Heart left ventricle (tissue), 16 donors: Measurements from ENCODE around the gene PPP2R3A. TPM values are rescaled to one million over a fixed set of nuclear protein-coding genes. Genes with fewer than 3 reads are reported as not detected.
"Not testable (repeated sequence)": the region's sequence is repeated elsewhere in the genome, so short reads cannot be mapped to it uniquely, and the experiment has no call there.

Source experiments
- ATAC-seq, 4 donors: fragments of 200-7000 bp; cut with Tn5 transposase; one replicate each; pipeline ENCODE4 v1.9.1; 2020 to 2022; ENCODE audit warnings: moderate library complexity in 4 of 4, mild to moderate bottlenecking in 3 of 4, moderate number of reproducible peaks in 1 of 4
- DNase-seq, 5 donors: peaks; one replicate each; pipeline ENCODE4 v3.0.0-alpha.2; 2020
- H3K27ac ChIP-seq, 12 donors: fragments of 200-600 bp; sonication (generic) in 4 of 12; one replicate each; pipeline versions ENCODE4 v1.5.0 to v1.8.0; 2016 to 2022; ENCODE audit warnings: mild to moderate bottlenecking in 2 of 12
- H3K27me3 ChIP-seq, 9 donors: fragments of 200-600 bp; sonication (generic) in 2 of 9; one replicate each; pipeline versions ENCODE4 v1.5.1 to v1.8.0; 2016 to 2022; ENCODE audit warnings: mild to moderate bottlenecking in 3 of 9
- H3K36me3 ChIP-seq, 9 donors: fragments of 200-600 bp; sonication (generic) in 2 of 9; one replicate each; pipeline versions ENCODE4 v1.5.0 to v1.8.0; 2018 to 2022; ENCODE audit warnings: mild to moderate bottlenecking in 2 of 9
- H3K4me1 ChIP-seq, 12 donors: fragments of 200-600 bp; sonication (generic) in 4 of 12; one replicate each; pipeline versions ENCODE4 v1.5.0 to v1.8.0; 2016 to 2022; ENCODE audit warnings: mild to moderate bottlenecking in 3 of 12
- H3K4me3 ChIP-seq, 12 donors: fragments of 200-600 bp; sonication (generic) in 4 of 12; one replicate each; pipeline versions ENCODE4 v1.5.0 to v1.8.0; 2017 to 2022; ENCODE audit warnings: mild to moderate bottlenecking in 9 of 12, moderate library complexity in 4 of 12
- H3K9me3 ChIP-seq, 12 donors: fragments of 200-600 bp; sonication (generic) in 4 of 12; one replicate each; pipeline versions ENCODE4 v1.5.0 to v1.8.0; 2016 to 2022; ENCODE audit warnings: mild to moderate bottlenecking in 1 of 12
- CTCF ChIP-seq, 12 donors: fragments of 200-600 bp; sonication (generic) in 4 of 12; IDR thresholded peaks; one replicate each; pipeline versions ENCODE4 v1.5.0 to v1.8.0; 2018 to 2022; ENCODE audit warnings: antibody characterized with exemption in 12 of 12, mild to moderate bottlenecking in 5 of 12
- POLR2A ChIP-seq, 2 donors: fragments of 450-650 bp; IDR thresholded peaks; one replicate each; pipeline ENCODE4 v1.6.1; 2017; ENCODE audit warnings: antibody characterized with exemption in 2 of 2, mild to moderate bottlenecking in 2 of 2, moderate library complexity in 2 of 2
- WGBS, 4 donors: extraction: QIAGEN DNeasy Blood & Tissue Kit in 2 of 4; methylation state at CpG; one replicate each; pipeline versions ENCODE4 v1.1.5 to v1.1.7; 2013 to 2018; 5-methylcytosine and 5-hydroxymethylcytosine counted together
- intact Hi-C, 10 donors: fragments of 100-400 bp; cut with DNase I; formaldehyde crosslinking; loops; one replicate each; pipeline versions ENCODE4 v1.11.1 to v1.14.2; 2022
- polyA plus RNA-seq, 2 donors: library from polyadenylated mRNA; stranded (reverse); fragments of 200-250 nt; gene quantifications; one replicate each; pipeline ENCODE4 v1.2.3, GENCODE V29; 2013
- total RNA-seq, 9 donors: library from RNA; depleted of rRNA in 2 of 9; stranded (reverse); fragments of >200 nt in 2 of 9; fragmentation: NEBNext Ultra II Directional in 3 of 9; extraction: Animal tissue kit (Norgen Biotek cat#: 25700) in 3 of 9; gene quantifications; one replicate each; pipeline versions ENCODE4 v1.1.0 to v1.2.4, GENCODE V29; 2016 to 2023
- donor health status: ischemic (EF 13 %, LVEDD 7.1; RV severe dilation, severe dysfunction).
- donor health status: healthy with polysubstance abuse.
- donor health status: DM: no; HTN: yes; CAD: no.
- donor health status: DM: no; HTN: no; CAD: no.
- donor health status: ischemic (EF 25% LVEDD 6.9; RV normal size, moderate dysfunction).
- donor health status: ischemic (EF 25% LVEDD 5.7; RV mildly dilated, moderate dysfunction).
- donor health status: healthy.
- donor health status: DM: yes; HTN: yes; CAD: no.
- donor health status: ischemic (EF 35%, LVEDD 5.7; RV mildly dilated, moderate dysfunction).
- donor health status: nonischemic (EF 11% LVEDD 7.7; RV severe dilation, severe dysfunction).
- donor health status: DM: yes; HTN: yes; CAD: no.
- donor health status: PGD.
- donor health status: ischemic (EF 29% LVEDD 5.4; RV normal size, mild dysfunction).
- donor health status: nonischemic (EF 23%, LVEDD 6.1; RV moderate dilation, normal function).

The PPP2R3A gene
- total and polyA plus RNA-seq, 11 donors, result 10.4 to 136 (median 92.4) TPM

GRCh38 chr3:135930255-135930654, 35.3 kb upstream of the PPP2R3A start:
- WGBS, 4 donors, result 22 to 45% (median 32%) methylated on average over 1 of the region's 1 CpG
- DNase-seq (no peak), ATAC-seq (peak in 2 of 4 donors; percentile 12 to 15)
- no peak overlapping the region for H3K4me3 ChIP-seq
- intact Hi-C loops, result no loop called here
- TF ChIP-seq CTCF (IDR thresholded peaks at IDR 0.05) (no peak), POLR2A (IDR thresholded peaks at IDR 0.05) (no peak)
- H3K27ac ChIP-seq, result peak overlapping the region in 2 of 12 donors; percentile 19 to 29
- H3K36me3 ChIP-seq, result no peaks in the 10 kb centered on the region
- H3K9me3 ChIP-seq, result no peaks in the 10 kb centered on the region
- H3K4me1 ChIP-seq, result peaks cover 0 to 17% (median 7%) of the 10 kb centered on the region in 12 donors
- no peaks in the 10 kb centered on the region for H3K27me3 ChIP-seq

- 81 to 89% (median 87%) methylated on average over 5 of the region's 5 CpGs for WGBS, 4 donors
- H3K4me1 ChIP-seq, ATAC-seq, H3K4me3 ChIP-seq, H3K36me3 ChIP-seq, H3K27me3 ChIP-seq, H3K27ac ChIP-seq, intact Hi-C loops, DNase-seq, H3K9me3 ChIP-seq: not testable (repeated sequence)
Observed at GRCh38 chr3:135935171-135935570, 30.4 kb upstream of the PPP2R3A start.

- DNase-seq, H3K27me3 ChIP-seq, ATAC-seq, H3K27ac ChIP-seq, H3K36me3 ChIP-seq, intact Hi-C loops, H3K4me3 ChIP-seq, H3K4me1 ChIP-seq: not testable (repeated sequence)
- peaks cover 0 to 14% (median 0%) of the 10 kb centered on the region in 12 donors for H3K9me3 ChIP-seq
- 85 to 92% (median 88%) methylated on average over 1 of the region's 1 CpG for WGBS, 4 donors
Observed at GRCh38 chr3:135937766-135938165, 27.8 kb upstream of the PPP2R3A start.

GRCh38 chr3:135944831-135945230, 20.7 kb upstream of the PPP2R3A start:
- no peak overlapping the region for H3K4me3 ChIP-seq
- DNase-seq, result no peak

GRCh38 chr3:135950941-135951340, 14.6 kb upstream of the PPP2R3A start:
- Histone ChIP-seq H3K4me3 (no peak overlapping the region), H3K27ac (no peak overlapping the region), H3K4me1 (no peaks in the 10 kb centered on the region), H3K36me3 (no peaks in the 10 kb centered on the region), H3K9me3 (peaks cover 0 to 19% (median 7%) of the 10 kb centered on the region in 12 donors), H3K27me3 (no peaks in the 10 kb centered on the region)
- DNase-seq (no peak), ATAC-seq (no peak)
- no peak for TF ChIP-seq POLR2A (IDR thresholded peaks at IDR 0.05)
- intact Hi-C loops, result no loop called here
- WGBS, 4 donors, result 90 to 94% (median 91%) methylated on average over 2 of the region's 2 CpGs

More at GRCh38 chr3:135944831-135945230, 20.7 kb upstream of the PPP2R3A start:
- intact Hi-C loops, result no loop called here
- peaks cover 0 to 5% (median 0%) of the 10 kb centered on the region in 9 donors for H3K27me3 ChIP-seq
- ATAC-seq, result peak in 1 of 4 donors; percentile 33
- no peak overlapping the region for H3K27ac ChIP-seq
- no peaks in the 10 kb centered on the region for H3K4me1 ChIP-seq
- H3K9me3 ChIP-seq, result peaks cover 0 to 24% (median 0%) of the 10 kb centered on the region in 12 donors
- TF ChIP-seq CTCF (IDR thresholded peaks at IDR 0.05) (no peak), POLR2A (IDR thresholded peaks at IDR 0.05) (no peak)
- no peaks in the 10 kb centered on the region for H3K36me3 ChIP-seq
- WGBS, 4 donors, result 71 to 94% (median 74%) methylated on average over 2 of the region's 2 CpGs
